Omental fat pad (tissue), 4 donors: Measurements from ENCODE around the gene CHST12. TPM values are rescaled to one million over a fixed set of nuclear protein-coding genes. Genes with fewer than 3 reads are reported as not detected.

ENCODE experiments used
- ATAC-seq: fragments of 150-250 bp; one replicate; pipeline ENCODE4 v1.9.1; 2016; ENCODE audit warnings: mild to moderate bottlenecking, moderate library complexity; ENCODE audit not compliant: low FRiP score
- DNase-seq: peaks from one replicate; pipeline ENCODE4 v3.0.0-alpha.2; 2019; ENCODE audit warnings: low spot score
- CTCF ChIP-seq, 3 donors: fragments of 450-650 bp; IDR thresholded peaks; one replicate each; pipeline ENCODE4 v1.5.1; 2016 to 2017; ENCODE audit warnings: antibody characterized with exemption in 3 of 3, mild to moderate bottlenecking in 3 of 3, moderate library complexity in 2 of 3
- total RNA-seq, 4 donors: library from RNA; depleted of rRNA; stranded (reverse); fragments of >200 nt; gene quantifications; one replicate each; pipeline ENCODE4 v1.1.0, GENCODE V29; 2016

The CHST12 gene
- total RNA-seq, 4 donors from 2014 or later, result 7.9 to 18.3 (median 11.3) TPM

GRCh38 chr7:2394566-2395082 lies 8.8 kb upstream of the CHST12 start:
- no peak for TF ChIP-seq CTCF (IDR thresholded peaks at IDR 0.05)
- ATAC-seq, result no peak
- no peak for DNase-seq

- TF ChIP-seq CTCF (IDR thresholded peaks at IDR 0.05), result no peak
- no peak for ATAC-seq
- no peak for DNase-seq
These were observed 4.9 kb upstream of the CHST12 start for GRCh38 chr7:2398506-2398905.

GRCh38 chr7:2399848-2400587 lies 3.4 kb upstream of the CHST12 start:
- peak; percentile 64 for DNase-seq
- no peak for ATAC-seq

GRCh38 chr7:2402687-2403013 lies 761 bp upstream of the CHST12 start:
- no peak for TF ChIP-seq CTCF (IDR thresholded peaks at IDR 0.05)
- DNase-seq, result no peak

More at GRCh38 chr7:2399848-2400587, 3.4 kb upstream of the CHST12 start:
- no peak for TF ChIP-seq CTCF (IDR thresholded peaks at IDR 0.05)

GRCh38 chr7:2403718-2404648 lies 572 bp downstream of the CHST12 start:
- ATAC-seq (peak; percentile 42), DNase-seq (no peak)
- no peak for TF ChIP-seq CTCF (IDR thresholded peaks at IDR 0.05)

More at GRCh38 chr7:2402687-2403013, 761 bp upstream of the CHST12 start:
- no peak for ATAC-seq

- no peak for ATAC-seq
- TF ChIP-seq CTCF (IDR thresholded peaks at IDR 0.05), result no peak
These were observed 1.3 kb downstream of the CHST12 start for GRCh38 chr7:2404714-2405119.

More at GRCh38 chr7:2404714-2405119, 1.3 kb downstream of the CHST12 start:
- DNase-seq, result no peak
